Neural crest cell (in vitro differentiated cells): ENCODE data around the gene PARP11. TPM values are rescaled to one million over a fixed set of nuclear protein-coding genes. Genes with fewer than 3 reads are reported as not detected.
A peak's percentile ranks its signal among the peaks of the same experiment; 100 is the strongest.

Source experiments
- DNase-seq: peaks from one replicate; pipeline ENCODE4 v3.0.0; 2021; ENCODE audit warnings: low read depth, mixed read lengths, low spot score
- H3K27ac Mint-ChIP-seq: one replicate; pipeline ENCODE4 v1.8.0; 2021; ENCODE audit warnings: mild to moderate bottlenecking, mixed read lengths; ENCODE audit not compliant: unreplicated experiment
- H3K27me3 Mint-ChIP-seq: 2 replicates; pipeline ENCODE4 v1.8.0; 2021; ENCODE audit warnings: low read depth, mild to moderate bottlenecking, mixed read lengths
- H3K36me3 Mint-ChIP-seq: 2 replicates; pipeline ENCODE4 v1.8.0; 2021; ENCODE audit warnings: low read depth, mild to moderate bottlenecking, mixed read lengths
- H3K4me1 Mint-ChIP-seq: 2 replicates; pipeline ENCODE4 v1.8.0; 2021; ENCODE audit warnings: mixed read lengths
- H3K4me3 Mint-ChIP-seq: one replicate; pipeline ENCODE4 v1.8.0; 2021; ENCODE audit warnings: mild to moderate bottlenecking, mixed read lengths
- H3K9me3 Mint-ChIP-seq: 2 replicates; pipeline ENCODE4 v1.8.0; 2021; ENCODE audit warnings: mixed read lengths
- total RNA-seq: library from RNA; stranded (reverse); gene quantifications from 2 replicates; pipeline ENCODE4 v1.2.1, GENCODE V29; 2021
- TF ChIP-seq, protein P1 (sequence below): fragments of 200-600 bp; sonication (generic); conservative IDR thresholded peaks from 2 replicates; pipeline ENCODE4 v1.5.0; 2021; ENCODE audit warnings: antibody characterized with exemption, mild to moderate bottlenecking

The PARP11 gene
- total RNA-seq, 1 donor from 2014 or later, result 17.3 TPM

DNA sequence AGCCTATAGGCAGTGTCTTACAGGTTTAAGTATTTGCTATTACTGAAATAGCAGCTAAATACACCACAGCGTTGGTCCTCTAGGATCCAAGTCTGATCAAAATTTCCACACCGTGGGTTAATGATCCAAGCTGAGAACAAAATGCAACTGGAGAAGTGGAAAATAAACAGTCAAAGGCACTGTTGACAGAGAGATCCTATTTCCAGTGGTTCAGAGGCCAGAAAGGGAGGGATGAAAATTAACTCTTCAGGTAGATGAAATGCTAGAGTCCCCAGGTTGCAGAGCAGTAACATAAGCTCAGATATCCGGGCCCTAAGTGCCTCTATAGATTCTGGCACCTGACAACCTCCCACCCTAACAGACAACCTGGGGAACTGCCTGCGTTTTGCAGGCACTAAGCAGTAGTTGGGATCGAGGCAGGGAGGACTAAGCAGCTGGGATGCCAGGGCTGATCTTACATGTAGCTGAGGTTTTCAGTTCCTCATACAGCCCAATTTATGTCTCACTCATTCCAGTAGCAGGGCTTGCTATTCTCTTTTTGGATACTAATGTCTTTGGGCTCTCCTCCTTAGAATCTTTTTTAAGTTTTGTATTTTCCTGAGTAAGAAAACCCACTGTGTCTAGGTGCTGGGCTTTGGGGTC is 77.6 kb downstream of the PARP11 start:
- Mint-ChIP-seq H3K4me1 (peaks cover 22% of the 10 kb centered on the region), H3K4me3 (no peak overlapping the region), H3K9me3 (no peaks in the 10 kb centered on the region), H3K27ac (no peak overlapping the region), H3K36me3 (peaks cover 3% of the 10 kb centered on the region), H3K27me3 (no peaks in the 10 kb centered on the region)
- TF ChIP-seq, protein P1, sequence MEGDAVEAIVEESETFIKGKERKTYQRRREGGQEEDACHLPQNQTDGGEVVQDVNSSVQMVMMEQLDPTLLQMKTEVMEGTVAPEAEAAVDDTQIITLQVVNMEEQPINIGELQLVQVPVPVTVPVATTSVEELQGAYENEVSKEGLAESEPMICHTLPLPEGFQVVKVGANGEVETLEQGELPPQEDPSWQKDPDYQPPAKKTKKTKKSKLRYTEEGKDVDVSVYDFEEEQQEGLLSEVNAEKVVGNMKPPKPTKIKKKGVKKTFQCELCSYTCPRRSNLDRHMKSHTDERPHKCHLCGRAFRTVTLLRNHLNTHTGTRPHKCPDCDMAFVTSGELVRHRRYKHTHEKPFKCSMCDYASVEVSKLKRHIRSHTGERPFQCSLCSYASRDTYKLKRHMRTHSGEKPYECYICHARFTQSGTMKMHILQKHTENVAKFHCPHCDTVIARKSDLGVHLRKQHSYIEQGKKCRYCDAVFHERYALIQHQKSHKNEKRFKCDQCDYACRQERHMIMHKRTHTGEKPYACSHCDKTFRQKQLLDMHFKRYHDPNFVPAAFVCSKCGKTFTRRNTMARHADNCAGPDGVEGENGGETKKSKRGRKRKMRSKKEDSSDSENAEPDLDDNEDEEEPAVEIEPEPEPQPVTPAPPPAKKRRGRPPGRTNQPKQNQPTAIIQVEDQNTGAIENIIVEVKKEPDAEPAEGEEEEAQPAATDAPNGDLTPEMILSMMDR, result no peak
- DNase-seq, result no peak

DNA sequence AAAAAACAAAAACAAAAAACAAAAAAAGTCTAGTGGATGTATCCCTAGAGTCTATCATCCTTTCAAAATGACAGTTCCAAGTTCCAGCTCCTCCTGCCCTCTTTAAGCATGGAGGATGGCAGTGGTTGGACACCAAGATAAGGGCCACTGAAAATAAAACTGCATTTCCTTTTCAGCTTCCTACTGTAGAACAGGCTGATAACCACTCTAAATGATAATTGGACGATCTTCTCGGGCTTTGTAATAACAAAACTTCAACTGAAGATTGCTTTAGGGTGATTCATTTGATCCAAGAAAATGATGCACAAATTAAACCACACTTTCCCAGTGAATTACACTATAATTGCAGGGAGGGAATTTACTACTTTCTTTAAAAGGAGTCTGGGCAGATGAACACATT is 78.1 kb downstream of the PARP11 start:
- DNase-seq, result no peak
- Mint-ChIP-seq H3K27me3 (no peaks in the 10 kb centered on the region), H3K9me3 (no peaks in the 10 kb centered on the region), H3K27ac (no peak overlapping the region), H3K36me3 (peaks cover 3% of the 10 kb centered on the region), H3K4me3 (no peak overlapping the region), H3K4me1 (peaks cover 28% of the 10 kb centered on the region)
- TF ChIP-seq, protein P1, result no peak

DNA sequence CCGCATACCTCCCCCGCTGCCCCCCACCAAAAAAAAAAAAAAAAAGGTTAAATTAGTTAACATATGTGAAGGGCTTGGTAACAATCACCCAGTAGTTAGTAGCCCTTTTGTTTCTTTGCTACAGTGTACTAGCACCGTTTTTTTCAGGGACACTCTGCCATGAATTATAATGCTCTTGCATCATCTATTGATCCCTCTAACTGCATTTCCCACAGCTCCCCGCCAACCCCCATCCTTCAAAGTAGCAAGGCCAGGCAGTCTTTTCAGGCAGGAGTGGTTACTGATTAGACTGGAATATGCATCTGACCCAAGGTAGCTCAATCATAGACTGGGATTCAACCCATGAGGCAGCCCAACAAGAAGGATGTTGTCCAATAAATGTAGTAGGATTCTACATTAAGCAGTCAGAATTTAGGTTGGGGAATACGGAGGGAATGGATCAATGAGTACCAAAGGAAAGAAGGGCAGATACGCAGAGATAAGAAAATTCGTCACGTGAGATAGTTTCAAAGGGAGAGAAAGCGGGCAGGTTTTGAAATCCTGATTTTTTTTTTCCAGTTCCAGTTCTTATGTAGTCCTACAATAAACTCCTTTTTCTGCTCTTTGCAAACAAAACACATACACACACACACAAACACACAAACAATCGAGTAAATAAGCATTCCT is 80.4 kb downstream of the PARP11 start:
- Mint-ChIP-seq H3K36me3 (peaks cover 7% of the 10 kb centered on the region), H3K4me3 (no peak overlapping the region), H3K9me3 (peaks cover 2% of the 10 kb centered on the region), H3K27ac (no peak overlapping the region), H3K27me3 (no peaks in the 10 kb centered on the region), H3K4me1 (peaks cover 30% of the 10 kb centered on the region)
- DNase-seq, result no peak
- TF ChIP-seq, protein P1, result no peak

DNA sequence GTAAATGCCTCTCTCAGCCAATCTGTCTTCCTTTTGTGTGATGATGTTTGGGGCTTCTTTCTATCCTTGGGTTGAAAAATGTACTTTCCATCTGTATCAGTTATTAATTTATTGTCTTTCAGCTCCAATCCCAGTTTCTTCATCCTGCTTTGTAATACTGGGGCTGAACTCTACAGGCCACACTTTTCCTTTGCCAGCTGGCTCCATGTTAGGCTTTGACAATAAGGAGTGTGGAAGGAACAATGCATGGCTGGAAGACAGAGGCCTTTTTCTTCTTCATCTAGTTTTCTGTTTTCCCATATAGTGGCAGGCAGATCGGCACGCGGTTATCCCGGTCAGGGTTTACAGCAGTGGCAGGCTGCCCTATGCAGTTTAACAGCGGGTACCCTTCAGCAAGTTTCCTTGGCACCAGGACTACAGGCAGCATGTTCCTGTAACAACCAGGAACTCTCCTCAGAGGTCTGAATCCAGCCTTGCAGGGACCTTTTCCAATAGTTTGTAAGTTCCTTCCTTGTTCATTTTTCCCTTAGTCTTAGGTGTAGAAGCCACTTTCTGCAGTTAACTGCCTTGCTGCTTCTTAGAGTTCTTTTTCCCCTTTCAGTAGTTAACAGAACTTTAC is 81.8 kb downstream of the PARP11 start:
- H3K4me3 Mint-ChIP-seq, result no peak overlapping the region
- H3K9me3 Mint-ChIP-seq, result peaks cover 9% of the 10 kb centered on the region
- H3K27me3 Mint-ChIP-seq, result no peaks in the 10 kb centered on the region
- peaks cover 4% of the 10 kb centered on the region for H3K36me3 Mint-ChIP-seq
- DNase-seq, result no peak
- TF ChIP-seq, protein P1, result no peak
- no peak overlapping the region for H3K27ac Mint-ChIP-seq
- peaks cover 30% of the 10 kb centered on the region for H3K4me1 Mint-ChIP-seq

DNA sequence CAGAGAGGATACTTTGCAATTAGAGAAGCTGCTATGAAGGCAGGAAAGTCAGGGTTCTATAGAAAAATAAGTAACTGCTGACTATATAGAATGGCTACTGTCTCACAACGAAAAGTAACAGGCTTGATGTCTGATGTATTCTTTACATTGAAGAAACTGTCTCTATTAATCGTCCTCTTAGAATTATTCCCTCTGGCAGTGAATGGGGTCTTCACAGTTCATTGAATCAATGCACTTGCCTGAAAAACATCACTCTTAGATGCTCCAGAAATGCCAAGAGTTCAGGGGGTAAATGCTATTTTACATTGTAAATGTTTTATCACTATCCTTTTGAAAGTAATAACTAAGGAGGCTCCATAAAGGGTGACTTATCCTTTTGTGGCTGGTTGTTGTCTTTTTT is 82.6 kb downstream of the PARP11 start:
- peaks cover 30% of the 10 kb centered on the region for H3K4me1 Mint-ChIP-seq
- H3K4me3 Mint-ChIP-seq, result peak overlapping the region; percentile 6
- H3K27me3 Mint-ChIP-seq, result no peaks in the 10 kb centered on the region
- TF ChIP-seq, protein P1, result no peak
- H3K27ac Mint-ChIP-seq, result no peak overlapping the region
- DNase-seq, result no peak
- H3K9me3 Mint-ChIP-seq, result peaks cover 15% of the 10 kb centered on the region
- H3K36me3 Mint-ChIP-seq, result peaks cover 4% of the 10 kb centered on the region
